GM12878 (cell line): ENCODE data around the gene PACS1. TPM values are rescaled to one million over a fixed set of nuclear protein-coding genes. Genes with fewer than 3 reads are reported as not detected.

Experiments
- MTA2 ChIP-seq: fragments of 450-650 bp; IDR thresholded peaks from 2 replicates; pipeline ENCODE4 v1.6.1; 2016; ENCODE audit warnings: low read depth, mild to moderate bottlenecking, moderate library complexity
- POLR2A ChIP-seq: IDR thresholded peaks from 2 replicates; pipeline ENCODE4 v1.6.1; 2011; ENCODE audit warnings: low read depth, mild to moderate bottlenecking, low read length
- SIX5 ChIP-seq: IDR thresholded peaks from 2 replicates; pipeline ENCODE4 v1.6.1; 2011; ENCODE audit warnings: mild to moderate bottlenecking, low read depth, low read length, moderate library complexity; ENCODE audit not compliant: severe bottlenecking
- polyA plus RNA-seq, 11 experiments: library from polyadenylated mRNA; depleted of rRNA in 4 of 11; unstranded in 6 of 11; stranded (reverse) in 5 of 11; fragments of >200 nt; fragmentation: Nextera tagmentation in 4 of 11; fragmentation: Illumina TruSeq in 1 of 11; extraction: Ambion mirVana in 4 of 11; extraction: Trizol in 1 of 11; gene quantifications; 1 replicate in 1 of 11; 2 replicates in 10 of 11; pipeline versions ENCODE4 v1.2.1 to v1.2.3, GENCODE V29; 2011 to 2016; ENCODE audit warnings: inconsistent platforms in 2 of 11, missing spikeins in 2 of 11, low read depth in 1 of 11
- total RNA-seq, 4 experiments: library from RNA; depleted of rRNA in 3 of 4; stranded (reverse); fragments of >200 nt in 3 of 4; fragmentation: Illumina TruSeq in 1 of 4; extraction: Trizol in 1 of 4; gene quantifications; 2 replicates each; pipeline versions ENCODE4 v1.2.1 to v1.2.3, GENCODE V29; 2013 to 2021
- TF ChIP-seq, protein P1 (sequence below): IDR thresholded peaks from 2 replicates; pipeline ENCODE4 v1.6.1; 2011; ENCODE audit warnings: borderline replicate concordance, low read depth, mild to moderate bottlenecking, moderate library complexity, low read length; ENCODE audit not compliant: insufficient read depth, poor library complexity, severe bottlenecking
- TF ChIP-seq, protein P2 (sequence below): fragments of 450-650 bp; IDR thresholded peaks from 2 replicates; pipeline ENCODE4 v1.6.1; 2017; ENCODE audit warnings: low read depth, mild to moderate bottlenecking, moderate library complexity
- TF ChIP-seq, protein P3 (sequence below): fragments of 450-650 bp; IDR thresholded peaks from 2 replicates; pipeline ENCODE4 v1.6.1; 2017; ENCODE audit warnings: antibody characterized with exemption, mild to moderate bottlenecking, moderate library complexity

PACS1 gene
- total and polyA plus RNA-seq, 10 of the 15 experiments (the other 5 are each of a cell fraction or from before 2014, with no cell fraction given) = 1.1 to 74.3 (median 17.9) TPM

DNA sequence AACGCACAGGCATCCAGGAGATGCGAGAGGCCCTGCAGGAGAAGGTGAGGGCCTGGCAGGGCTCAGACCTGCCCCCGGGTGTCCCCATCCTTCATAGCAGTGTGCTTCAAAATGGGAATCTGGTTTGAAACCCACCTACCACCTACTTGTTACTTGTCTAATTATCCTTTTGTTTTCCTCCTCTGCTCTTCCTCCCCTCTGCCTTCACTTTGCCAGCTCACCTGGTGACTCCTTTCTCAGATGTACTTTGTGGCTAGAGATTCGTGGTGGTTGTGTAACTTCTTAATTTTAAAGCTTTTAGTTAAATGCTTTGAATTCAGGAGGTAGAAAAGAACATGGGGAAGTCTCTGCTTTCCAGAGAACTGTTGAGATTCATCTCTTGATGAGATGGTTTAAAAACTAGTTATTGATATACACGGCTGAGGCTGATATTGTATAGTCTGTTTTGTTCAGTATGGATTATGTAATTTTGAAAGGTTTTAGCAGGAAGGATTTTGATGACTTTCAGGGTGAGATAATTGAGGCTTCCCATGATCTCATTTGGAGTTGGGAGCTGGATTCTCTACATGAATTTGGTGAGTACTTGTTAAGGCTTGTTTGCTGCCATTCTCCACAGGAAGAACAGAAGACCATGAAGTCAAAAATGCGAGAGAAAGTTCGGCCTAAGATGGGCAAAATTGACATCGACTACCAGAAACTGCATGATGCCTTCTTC lies 9.9 kb upstream of the PACS1 start (continued):
- TF ChIP-seq, protein P1, sequence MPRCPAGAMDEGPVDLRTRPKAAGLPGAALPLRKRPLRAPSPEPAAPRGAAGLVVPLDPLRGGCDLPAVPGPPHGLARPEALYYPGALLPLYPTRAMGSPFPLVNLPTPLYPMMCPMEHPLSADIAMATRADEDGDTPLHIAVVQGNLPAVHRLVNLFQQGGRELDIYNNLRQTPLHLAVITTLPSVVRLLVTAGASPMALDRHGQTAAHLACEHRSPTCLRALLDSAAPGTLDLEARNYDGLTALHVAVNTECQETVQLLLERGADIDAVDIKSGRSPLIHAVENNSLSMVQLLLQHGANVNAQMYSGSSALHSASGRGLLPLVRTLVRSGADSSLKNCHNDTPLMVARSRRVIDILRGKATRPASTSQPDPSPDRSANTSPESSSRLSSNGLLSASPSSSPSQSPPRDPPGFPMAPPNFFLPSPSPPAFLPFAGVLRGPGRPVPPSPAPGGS = no peak
- no peak for TF ChIP-seq POLR2A
- TF ChIP-seq, protein P2, sequence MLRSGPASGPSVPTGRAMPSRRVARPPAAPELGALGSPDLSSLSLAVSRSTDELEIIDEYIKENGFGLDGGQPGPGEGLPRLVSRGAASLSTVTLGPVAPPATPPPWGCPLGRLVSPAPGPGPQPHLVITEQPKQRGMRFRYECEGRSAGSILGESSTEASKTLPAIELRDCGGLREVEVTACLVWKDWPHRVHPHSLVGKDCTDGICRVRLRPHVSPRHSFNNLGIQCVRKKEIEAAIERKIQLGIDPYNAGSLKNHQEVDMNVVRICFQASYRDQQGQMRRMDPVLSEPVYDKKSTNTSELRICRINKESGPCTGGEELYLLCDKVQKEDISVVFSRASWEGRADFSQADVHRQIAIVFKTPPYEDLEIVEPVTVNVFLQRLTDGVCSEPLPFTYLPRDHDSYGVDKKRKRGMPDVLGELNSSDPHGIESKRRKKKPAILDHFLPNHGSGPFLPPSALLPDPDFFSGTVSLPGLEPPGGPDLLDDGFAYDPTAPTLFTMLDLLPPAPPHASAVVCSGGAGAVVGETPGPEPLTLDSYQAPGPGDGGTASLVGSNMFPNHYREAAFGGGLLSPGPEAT = no peak
- TF ChIP-seq, protein P3, sequence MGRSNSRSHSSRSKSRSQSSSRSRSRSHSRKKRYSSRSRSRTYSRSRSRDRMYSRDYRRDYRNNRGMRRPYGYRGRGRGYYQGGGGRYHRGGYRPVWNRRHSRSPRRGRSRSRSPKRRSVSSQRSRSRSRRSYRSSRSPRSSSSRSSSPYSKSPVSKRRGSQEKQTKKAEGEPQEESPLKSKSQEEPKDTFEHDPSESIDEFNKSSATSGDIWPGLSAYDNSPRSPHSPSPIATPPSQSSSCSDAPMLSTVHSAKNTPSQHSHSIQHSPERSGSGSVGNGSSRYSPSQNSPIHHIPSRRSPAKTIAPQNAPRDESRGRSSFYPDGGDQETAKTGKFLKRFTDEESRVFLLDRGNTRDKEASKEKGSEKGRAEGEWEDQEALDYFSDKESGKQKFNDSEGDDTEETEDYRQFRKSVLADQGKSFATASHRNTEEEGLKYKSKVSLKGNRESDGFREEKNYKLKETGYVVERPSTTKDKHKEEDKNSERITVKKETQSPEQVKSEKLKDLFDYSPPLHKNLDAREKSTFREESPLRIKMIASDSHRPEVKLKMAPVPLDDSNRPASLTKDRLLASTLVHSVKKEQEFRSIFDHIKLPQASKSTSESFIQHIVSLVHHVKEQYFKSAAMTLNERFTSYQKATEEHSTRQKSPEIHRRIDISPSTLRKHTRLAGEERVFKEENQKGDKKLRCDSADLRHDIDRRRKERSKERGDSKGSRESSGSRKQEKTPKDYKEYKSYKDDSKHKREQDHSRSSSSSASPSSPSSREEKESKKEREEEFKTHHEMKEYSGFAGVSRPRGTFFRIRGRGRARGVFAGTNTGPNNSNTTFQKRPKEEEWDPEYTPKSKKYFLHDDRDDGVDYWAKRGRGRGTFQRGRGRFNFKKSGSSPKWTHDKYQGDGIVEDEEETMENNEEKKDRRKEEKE = no peak
- TF ChIP-seq SIX5 = no peak
- no peak for TF ChIP-seq MTA2
